Activated CD4-positive, alpha-beta T cell treated with anti-CD3 and anti-CD28 coated beads for 36 hours (primary cell): ENCODE results near the gene PSME3. TPM values are rescaled to one million over a fixed set of nuclear protein-coding genes. Genes with fewer than 3 reads are reported as not detected.

ENCODE experiments used
- ATAC-seq: fragments of 200-7000 bp; cut with Tn5 transposase; one replicate; pipeline ENCODE4 v1.10.0; 2021; ENCODE audit warnings: mild to moderate bottlenecking, moderate library complexity
- CTCF ChIA-PET: fragments of 350-600 bp; sonication (Branson Sonifier 250); formaldehyde crosslinking; loops from one replicate; lab custom pipeline; 2021; ENCODE audit warnings: antibody characterized with exemption; lab: Charles Lee
- POLR2A ChIA-PET: fragments of 350-600 bp; sonication (Branson Sonifier 250); formaldehyde crosslinking; loops from one replicate; lab custom pipeline; 2021; ENCODE audit warnings: antibody characterized with exemption, inconsistent platforms; lab: Charles Lee
- DNase-seq: peaks from one replicate; pipeline ENCODE4 v3.0.0-alpha.2; 2020
- H3K27ac Mint-ChIP-seq: one replicate; pipeline ENCODE4 v1.8.0; 2021; ENCODE audit warnings: mixed read lengths
- H3K27me3 Mint-ChIP-seq: one replicate; pipeline ENCODE4 v1.8.0; 2021; ENCODE audit warnings: mixed read lengths
- H3K36me3 Mint-ChIP-seq: one replicate; pipeline ENCODE4 v1.8.0; 2021; ENCODE audit warnings: low read depth, mixed read lengths
- H3K4me1 Mint-ChIP-seq: one replicate; pipeline ENCODE4 v1.8.0; 2021; ENCODE audit warnings: mixed read lengths
- H3K4me3 Mint-ChIP-seq: one replicate; pipeline ENCODE4 v1.8.0; 2021; ENCODE audit warnings: mild to moderate bottlenecking, moderate library complexity, mixed read lengths
- H3K9me3 Mint-ChIP-seq: one replicate; pipeline ENCODE4 v1.8.0; 2021; ENCODE audit warnings: low read depth, mixed read lengths
- intact Hi-C, 2 experiments: fragments of 100-400 bp; cut with DNase I in 1 of 2; cut with micrococcal nuclease in 1 of 2; formaldehyde crosslinking; loops; one replicate each; pipeline versions ENCODE4 v1.14.2 to v1.15.1; 2022 to 2024; cut with DNase I, micrococcal nuclease
- total RNA-seq, 2 experiments: library from RNA; stranded (reverse); gene quantifications; one replicate each; pipeline ENCODE4 v1.2.3, GENCODE V29; 2021

PSME3 gene
- 100 to 1,000 TPM; 116 to 118 TPM for total RNA-seq

DNA sequence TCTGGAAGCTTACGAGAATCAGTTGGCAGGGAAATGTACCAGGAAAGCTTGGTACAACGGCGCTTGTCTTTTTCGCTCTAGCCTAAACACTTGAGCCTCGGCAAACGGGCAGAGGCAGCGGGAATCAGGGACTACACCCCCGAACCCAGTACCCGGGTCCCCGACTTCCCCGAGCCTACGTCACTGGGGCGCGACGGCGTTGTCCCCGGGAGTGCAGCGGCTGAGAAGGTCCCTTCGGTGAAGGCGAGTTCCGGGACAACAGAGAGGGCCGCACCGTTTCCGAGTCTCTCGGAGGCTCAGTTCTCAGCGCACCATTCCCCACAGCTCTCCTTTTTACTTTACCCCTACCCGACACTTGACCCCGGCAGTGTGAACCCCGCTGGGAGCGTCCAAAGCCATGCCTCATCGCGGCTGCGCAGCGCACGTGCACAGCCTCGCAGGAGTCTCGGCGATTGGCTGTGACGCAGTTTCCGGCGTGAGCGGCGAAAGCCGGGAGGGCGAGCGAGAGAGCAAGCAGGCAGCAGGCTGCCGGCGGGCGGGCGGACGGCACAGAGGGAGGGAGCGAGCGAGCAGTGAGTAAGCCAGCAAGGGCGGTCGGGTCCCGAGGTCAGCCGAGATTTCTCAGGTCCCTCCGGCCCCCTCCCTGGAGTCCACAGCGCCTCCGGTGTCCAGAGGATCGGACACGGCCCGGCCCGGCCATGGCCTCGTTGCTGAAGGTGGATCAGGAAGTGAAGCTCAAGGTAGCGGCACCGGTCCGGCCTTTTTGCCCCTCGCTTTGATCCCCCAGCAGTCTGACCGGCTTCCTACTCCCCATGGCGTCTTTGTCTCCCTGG lies at the start of gene PSME3:
Gene PSME3, plus strand, starts transcription at position 464 of the 833 bp plus-strand sequence. Its CDS starts 235 bp downstream, at position 699.
- peak; percentile 94 for DNase-seq
- ChIA-PET POLR2A (interaction anchor here (0.6 to 3.0 kb wide), 4 partner anchors 9 to 535 kb away, joined by 3 to 15 read pairs (median 6); partner anchors contain the start of gene BECN1), CTCF (interaction anchor here (0.6 to 4.4 kb wide), 10 partner anchors 9 to 537 kb away, joined by 3 to 25 read pairs (median 4); partner anchors contain the start of genes AOC2, BECN1 and RPL27)
- peak within 1 kb of the TSS; percentile 98 for H3K27ac Mint-ChIP-seq
- no peaks in the 10 kb centered on the region for H3K9me3 Mint-ChIP-seq
- peaks cover 36% of the 10 kb centered on the region for H3K36me3 Mint-ChIP-seq
- H3K27me3 Mint-ChIP-seq: no peaks in the 10 kb centered on the region
- H3K4me3 Mint-ChIP-seq: peak within 1 kb of the TSS; percentile 96
- ATAC-seq: peak; percentile 90
- peaks cover 18% of the 10 kb centered on the region for H3K4me1 Mint-ChIP-seq
- intact Hi-C loops: loop anchor here (1.0 to 5.0 kb wide), 11 partner anchors 9 to 338 kb away; partner anchors contain the start of genes RPL27 (in 2 of the 2), BECN1 (in 1 of the 2), BRCA1 (in 1 of the 2) and CNTD1 (in 1 of the 2)

DNA sequence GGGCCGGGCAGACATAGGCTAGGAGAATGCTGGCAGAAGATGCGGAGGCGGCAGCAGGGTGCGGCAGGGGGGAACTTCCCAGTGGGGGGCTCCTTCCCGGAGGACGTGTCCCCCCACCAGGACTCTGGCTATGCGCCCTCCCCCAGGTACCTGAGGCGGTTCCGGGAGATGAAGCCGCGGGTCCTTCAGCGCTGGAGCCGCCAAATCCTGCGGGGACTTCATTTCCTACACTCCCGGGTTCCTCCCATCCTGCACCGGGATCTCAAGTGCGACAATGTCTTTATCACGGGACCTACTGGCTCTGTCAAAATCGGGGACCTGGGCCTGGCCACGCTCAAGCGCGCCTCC lies 49.4 kb upstream of the PSME3 start:
- peaks cover 51% of the 10 kb centered on the region for H3K27me3 Mint-ChIP-seq
- intact Hi-C loops: no loop called here
- peaks cover 22% of the 10 kb centered on the region for H3K4me1 Mint-ChIP-seq
- POLR2A ChIA-PET: no interaction called here
- H3K36me3 Mint-ChIP-seq: peaks cover 10% of the 10 kb centered on the region
- H3K9me3 Mint-ChIP-seq: no peaks in the 10 kb centered on the region
- H3K4me3 Mint-ChIP-seq: no peak overlapping the region
- H3K27ac Mint-ChIP-seq: no peak overlapping the region
- ATAC-seq (no peak), DNase-seq (no peak)
- CTCF ChIA-PET: interaction anchor here (0.8 kb wide), 1 partner anchor 415 kb away, joined by 4 read pairs; no protein-coding TSS in a partner anchor

GRCh38 chr17:42784409-42784808 lies 48.8 kb upstream of the PSME3 start:
- H3K9me3 Mint-ChIP-seq: no peaks in the 10 kb centered on the region
- H3K4me3 Mint-ChIP-seq: no peak overlapping the region
- ChIA-PET CTCF (no interaction called here), POLR2A (no interaction called here)
- intact Hi-C loops: no loop called here
- peaks cover 54% of the 10 kb centered on the region for H3K27me3 Mint-ChIP-seq
- ATAC-seq (no peak), DNase-seq (no peak)
- H3K27ac Mint-ChIP-seq: no peak overlapping the region
- H3K36me3 Mint-ChIP-seq: peaks cover 5% of the 10 kb centered on the region
- H3K4me1 Mint-ChIP-seq: peaks cover 22% of the 10 kb centered on the region

DNA sequence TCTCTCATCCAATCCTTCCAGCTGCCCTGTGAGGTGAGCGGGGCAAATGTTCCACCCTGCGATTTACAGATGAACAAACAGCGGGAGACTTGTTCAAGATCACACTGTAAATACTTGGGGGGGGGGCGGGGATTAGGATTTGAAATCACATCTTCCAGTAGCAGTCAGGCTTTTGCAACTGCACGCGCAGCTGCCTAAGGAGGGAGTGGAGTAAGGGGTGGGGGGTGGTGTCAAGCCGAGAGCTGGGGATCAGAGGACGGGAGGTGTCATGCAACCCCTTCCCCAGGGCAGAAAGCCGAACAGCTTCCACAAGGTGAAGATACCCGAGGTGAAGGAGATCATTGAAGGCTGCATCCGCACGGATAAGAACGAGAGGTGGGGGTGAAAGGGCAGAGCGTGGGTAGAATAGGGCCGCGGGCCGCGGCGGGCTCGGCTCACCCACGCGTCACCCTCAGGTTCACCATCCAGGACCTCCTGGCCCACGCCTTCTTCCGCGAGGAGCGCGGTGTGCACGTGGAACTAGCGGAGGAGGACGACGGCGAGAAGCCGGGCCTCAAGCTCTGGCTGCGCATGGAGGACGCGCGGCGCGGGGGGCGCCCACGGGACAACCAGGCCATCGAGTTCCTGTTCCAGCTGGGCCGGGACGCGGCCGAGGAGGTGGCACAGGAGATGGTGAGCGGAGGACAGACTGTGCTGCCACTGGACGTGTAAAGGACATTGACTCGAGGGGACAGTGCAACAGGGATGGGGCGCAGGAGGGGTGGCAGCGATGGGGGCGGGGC lies 48.2 kb upstream of the PSME3 start:
- no peaks in the 10 kb centered on the region for H3K9me3 Mint-ChIP-seq
- intact Hi-C loops: no loop called here
- DNase-seq (peak; percentile 34), ATAC-seq (no peak)
- H3K36me3 Mint-ChIP-seq: no peaks in the 10 kb centered on the region
- ChIA-PET POLR2A (no interaction called here), CTCF (interaction anchor here (1.7 kb wide), 1 partner anchor 13 kb away, joined by 4 read pairs; the partner anchor contains the start of genes CNTD1 and COA3)
- peaks cover 19% of the 10 kb centered on the region for H3K4me1 Mint-ChIP-seq
- H3K27ac Mint-ChIP-seq: no peak overlapping the region
- peaks cover 54% of the 10 kb centered on the region for H3K27me3 Mint-ChIP-seq
- no peak overlapping the region for H3K4me3 Mint-ChIP-seq

DNA sequence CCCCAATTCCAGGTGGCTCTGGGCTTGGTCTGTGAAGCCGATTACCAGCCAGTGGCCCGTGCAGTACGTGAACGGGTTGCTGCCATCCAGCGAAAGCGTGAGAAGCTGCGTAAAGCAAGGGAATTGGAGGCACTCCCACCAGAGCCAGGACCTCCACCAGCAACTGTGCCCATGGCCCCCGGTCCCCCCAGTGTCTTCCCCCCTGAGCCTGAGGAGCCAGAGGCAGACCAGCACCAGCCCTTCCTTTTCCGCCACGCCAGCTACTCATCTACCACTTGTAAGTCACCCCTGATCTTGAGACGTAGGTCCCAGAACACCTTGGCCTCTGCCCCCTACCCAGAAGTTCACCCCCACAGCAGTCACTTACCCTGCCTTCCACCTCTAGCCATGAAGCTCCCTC lies 45.9 kb upstream of the PSME3 start:
- ChIA-PET CTCF (interaction anchor here (0.8 to 1.7 kb wide), 2 partner anchors 11 to 107 kb away, joined by 3 to 4 read pairs; partner anchors contain the start of genes CNTD1 and COA3), POLR2A (interaction anchor here (0.6 kb wide), 1 partner anchor 12 kb away, joined by 3 read pairs; no protein-coding TSS in a partner anchor)
- no peak for ATAC-seq
- no peaks in the 10 kb centered on the region for H3K9me3 Mint-ChIP-seq
- no peak for DNase-seq
- intact Hi-C loops: no loop called here
- H3K36me3 Mint-ChIP-seq: no peaks in the 10 kb centered on the region
- no peak overlapping the region for H3K27ac Mint-ChIP-seq
- H3K4me3 Mint-ChIP-seq: no peak overlapping the region
- H3K4me1 Mint-ChIP-seq: peaks cover 19% of the 10 kb centered on the region
- H3K27me3 Mint-ChIP-seq: peaks cover 46% of the 10 kb centered on the region

- Mint-ChIP-seq H3K4me3 (no peak overlapping the region), H3K9me3 (no peaks in the 10 kb centered on the region), H3K27ac (no peak overlapping the region), H3K4me1 (peaks cover 2% of the 10 kb centered on the region), H3K36me3 (peaks cover 7% of the 10 kb centered on the region), H3K27me3 (peaks cover 9% of the 10 kb centered on the region)
- POLR2A ChIA-PET: no interaction called here
- DNase-seq (no peak), ATAC-seq (no peak)
- intact Hi-C loops: no loop called here
- CTCF ChIA-PET: no interaction called here
Observed at GRCh38 chr17:42791948-42792347, 41.2 kb upstream of the PSME3 start.

GRCh38 chr17:42792545-42792944 lies 40.7 kb upstream of the PSME3 start:
- ATAC-seq: no peak
- DNase-seq: no peak
- CTCF ChIA-PET: no interaction called here
- Mint-ChIP-seq H3K4me1 (peaks cover 7% of the 10 kb centered on the region), H3K27ac (no peak overlapping the region), H3K9me3 (no peaks in the 10 kb centered on the region), H3K4me3 (no peak overlapping the region), H3K36me3 (peaks cover 7% of the 10 kb centered on the region), H3K27me3 (peaks cover 6% of the 10 kb centered on the region)
- intact Hi-C loops: no loop called here
- POLR2A ChIA-PET: no interaction called here

DNA sequence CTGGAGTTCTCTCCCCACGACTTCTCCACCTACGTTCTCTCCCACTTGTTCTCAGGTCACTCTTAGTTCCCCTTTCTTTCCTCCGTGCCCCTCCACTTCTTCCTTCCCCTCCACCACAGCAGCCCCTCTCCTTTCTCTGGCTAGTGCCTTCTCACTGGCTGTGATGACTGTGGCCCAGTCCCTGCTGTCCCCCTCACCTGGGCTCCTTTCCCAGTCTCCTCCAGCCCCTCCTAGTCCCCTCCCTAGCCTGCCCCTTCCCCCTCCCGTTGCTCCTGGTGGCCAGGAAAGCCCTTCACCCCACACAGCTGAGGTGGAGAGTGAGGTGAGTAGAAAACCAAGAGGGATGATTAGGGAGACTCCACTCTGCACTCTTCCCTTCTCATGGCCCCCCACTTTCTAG lies 38.1 kb upstream of the PSME3 start:
- ATAC-seq: no peak
- H3K4me3 Mint-ChIP-seq: no peak overlapping the region
- no peaks in the 10 kb centered on the region for H3K27me3 Mint-ChIP-seq
- H3K36me3 Mint-ChIP-seq: peaks cover 7% of the 10 kb centered on the region
- ChIA-PET POLR2A (no interaction called here), CTCF (interaction anchor here (0.6 kb wide), 1 partner anchor 196 kb away, joined by 3 read pairs; no protein-coding TSS in a partner anchor)
- intact Hi-C loops: no loop called here
- H3K9me3 Mint-ChIP-seq: no peaks in the 10 kb centered on the region
- peaks cover 16% of the 10 kb centered on the region for H3K4me1 Mint-ChIP-seq
- H3K27ac Mint-ChIP-seq: no peak overlapping the region
- no peak for DNase-seq

DNA sequence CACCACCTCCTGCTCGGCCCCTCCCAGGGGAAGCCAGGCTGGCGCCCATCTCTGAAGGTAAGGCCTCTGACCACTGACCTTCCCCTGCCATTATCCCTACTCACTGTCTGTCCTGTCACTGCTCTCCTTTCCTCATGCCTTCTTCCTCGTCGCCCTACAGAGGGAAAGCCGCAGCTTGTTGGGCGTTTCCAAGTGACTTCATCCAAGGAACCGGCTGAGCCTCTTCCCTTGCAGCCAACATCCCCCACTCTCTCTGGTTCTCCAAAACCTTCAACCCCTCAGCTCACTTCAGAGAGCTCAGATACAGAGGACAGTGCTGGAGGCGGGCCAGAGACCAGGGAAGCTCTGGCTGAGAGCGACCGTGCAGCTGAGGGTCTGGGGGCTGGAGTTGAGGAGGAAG lies 37.7 kb upstream of the PSME3 start:
- POLR2A ChIA-PET: no interaction called here
- Mint-ChIP-seq H3K36me3 (peaks cover 7% of the 10 kb centered on the region), H3K9me3 (no peaks in the 10 kb centered on the region), H3K27ac (no peak overlapping the region), H3K4me1 (peaks cover 16% of the 10 kb centered on the region), H3K4me3 (no peak overlapping the region), H3K27me3 (no peaks in the 10 kb centered on the region)
- no peak for DNase-seq
- ATAC-seq: no peak
- CTCF ChIA-PET: interaction anchor here (0.6 to 0.7 kb wide), 2 partner anchors 11 to 195 kb away, joined by 3 read pairs; no protein-coding TSS in a partner anchor
- intact Hi-C loops: no loop called here

DNA sequence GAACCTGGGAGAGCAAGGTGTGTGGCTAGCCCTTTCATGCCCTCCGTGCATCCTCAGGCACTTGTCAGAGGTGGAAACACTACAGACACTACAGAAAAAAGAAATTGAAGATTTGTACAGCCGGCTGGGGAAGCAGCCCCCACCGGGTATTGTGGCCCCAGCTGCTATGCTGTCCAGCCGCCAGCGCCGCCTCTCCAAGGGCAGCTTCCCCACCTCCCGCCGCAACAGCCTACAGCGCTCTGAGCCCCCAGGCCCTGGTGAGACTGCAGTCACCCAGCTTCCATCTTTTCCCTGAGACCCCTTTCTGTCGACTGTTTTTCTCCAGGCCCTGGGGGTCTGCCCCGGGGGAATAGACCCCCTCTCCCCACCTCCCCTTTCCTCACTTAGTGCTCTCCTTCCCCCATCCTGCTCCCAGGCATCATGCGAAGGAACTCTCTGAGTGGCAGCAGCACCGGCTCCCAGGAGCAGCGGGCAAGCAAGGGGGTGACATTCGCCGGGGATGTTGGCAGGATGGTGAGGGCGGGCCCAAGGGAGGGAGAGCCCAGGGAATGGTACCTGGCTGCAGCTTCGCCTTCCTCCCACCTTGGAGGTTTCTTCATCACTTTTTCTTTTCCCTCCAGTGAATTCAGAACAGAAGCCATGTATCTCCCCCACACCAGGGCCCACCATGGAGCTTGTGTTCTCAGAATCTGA lies 37.0 kb upstream of the PSME3 start:
- H3K27ac Mint-ChIP-seq: no peak overlapping the region
- no peaks in the 10 kb centered on the region for H3K9me3 Mint-ChIP-seq
- peaks cover 16% of the 10 kb centered on the region for H3K4me1 Mint-ChIP-seq
- H3K4me3 Mint-ChIP-seq: no peak overlapping the region
- no peak for ATAC-seq
- ChIA-PET POLR2A (no interaction called here), CTCF (interaction anchor here (0.6 to 0.7 kb wide), 2 partner anchors 10 to 254 kb away, joined by 3 read pairs; no protein-coding TSS in a partner anchor)
- peaks cover 7% of the 10 kb centered on the region for H3K36me3 Mint-ChIP-seq
- intact Hi-C loops: no loop called here
- no peak for DNase-seq
- H3K27me3 Mint-ChIP-seq: no peaks in the 10 kb centered on the region
